ENCODE results near the gene CD274. TPM values are rescaled to one million over a fixed set of nuclear protein-coding genes. Genes with fewer than 3 reads are reported as not detected.

CD274 gene
- total RNA-seq, 1 donor from 2014 or later = 1.0 TPM

- ATAC-seq (no peak), DNase-seq (ENCODE audit: low spot score) (no peak)
Measured at GRCh38 chr9:5518937-5519319, 68.6 kb downstream of the CD274 start.

Other genes starting within 250 kb of the CD274 start
- gene INSL4, start 219.1 kb upstream of the CD274 start, total RNA-seq = not detected
- not detected for gene RLN2, start 145.8 kb upstream of the CD274 start, total RNA-seq
- not detected for gene RLN1, start 110.7 kb upstream of the CD274 start, total RNA-seq
- 12.4 TPM for gene PLGRKT, start 12.6 kb upstream of the CD274 start, total RNA-seq
- gene PDCD1LG2, start 60.0 kb downstream of the CD274 start, total RNA-seq = 0.73 TPM
- 9.4 TPM for gene RIC1, start 178.6 kb downstream of the CD274 start, total RNA-seq